NCI-H2029 (cell line): ENCODE data around the gene MTCL1.

Experiments used
- DNase-seq: peaks from one replicate; lab custom pipeline; 2025; lab: John Stamatoyannopoulos, UW

The MTCL1 gene

DNA sequence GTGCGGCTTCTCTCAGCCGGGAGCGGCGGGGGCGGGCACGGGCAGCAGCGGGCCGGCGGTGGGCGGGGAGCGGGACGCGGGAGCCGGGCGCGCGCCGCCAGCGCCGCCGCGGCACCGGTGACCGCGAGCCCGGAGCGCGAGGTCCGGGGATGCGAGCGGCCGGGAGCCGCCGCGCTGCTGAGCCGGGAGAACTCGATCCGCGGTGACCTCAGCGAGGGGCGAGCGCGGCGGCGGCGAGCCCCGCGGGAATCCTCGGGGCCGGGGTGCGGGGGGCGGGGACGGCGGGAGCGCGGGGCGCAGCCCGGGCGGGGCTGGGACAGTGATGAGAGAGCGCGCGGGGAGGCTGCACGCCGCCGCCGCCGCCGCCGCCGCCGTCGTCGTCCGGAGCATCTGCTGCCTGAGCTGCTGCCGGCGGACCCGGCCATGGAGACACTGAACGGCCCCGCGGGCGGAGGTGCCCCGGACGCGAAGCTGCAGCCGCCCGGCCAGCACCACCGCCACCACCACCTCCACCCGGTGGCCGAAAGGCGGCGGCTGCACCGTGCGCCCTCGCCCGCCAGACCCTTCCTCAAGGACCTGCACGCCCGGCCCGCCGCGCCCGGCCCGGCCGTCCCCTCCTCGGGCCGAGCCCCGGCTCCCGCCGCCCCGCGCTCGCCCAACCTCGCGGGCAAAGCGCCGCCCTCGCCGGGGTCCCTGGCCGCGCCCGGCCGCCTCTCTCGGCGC lies at the start of gene MTCL1:
Gene MTCL1, plus strand, starts transcription at position 319 of the 723 bp plus-strand sequence. Its CDS starts 105 bp downstream, at position 424.
- no peak for DNase-seq

DNA sequence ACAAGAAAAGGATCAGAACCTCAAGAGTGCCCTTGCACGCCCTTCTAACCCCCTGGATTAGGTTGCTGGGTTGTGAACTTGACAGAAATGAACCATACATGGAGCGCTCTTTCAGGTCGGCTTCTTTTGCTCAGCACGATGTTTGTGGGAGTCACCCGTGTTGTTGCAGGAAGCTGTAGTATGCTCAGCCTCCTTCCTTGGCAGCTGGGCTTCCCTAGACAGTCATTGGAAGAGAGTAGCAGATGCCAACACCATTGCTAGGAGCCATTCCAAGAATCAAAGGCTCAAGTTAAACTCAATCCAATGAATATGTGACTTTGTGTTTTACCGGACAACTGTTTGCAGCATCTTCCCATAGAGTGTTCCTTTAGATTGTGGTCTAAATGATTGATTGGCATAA lies 49.1 kb upstream of the MTCL1 start:
- DNase-seq: no peak

GRCh38 chr18:8657050-8657820 lies 48.1 kb upstream of the MTCL1 start:
- DNase-seq: no peak

DNA sequence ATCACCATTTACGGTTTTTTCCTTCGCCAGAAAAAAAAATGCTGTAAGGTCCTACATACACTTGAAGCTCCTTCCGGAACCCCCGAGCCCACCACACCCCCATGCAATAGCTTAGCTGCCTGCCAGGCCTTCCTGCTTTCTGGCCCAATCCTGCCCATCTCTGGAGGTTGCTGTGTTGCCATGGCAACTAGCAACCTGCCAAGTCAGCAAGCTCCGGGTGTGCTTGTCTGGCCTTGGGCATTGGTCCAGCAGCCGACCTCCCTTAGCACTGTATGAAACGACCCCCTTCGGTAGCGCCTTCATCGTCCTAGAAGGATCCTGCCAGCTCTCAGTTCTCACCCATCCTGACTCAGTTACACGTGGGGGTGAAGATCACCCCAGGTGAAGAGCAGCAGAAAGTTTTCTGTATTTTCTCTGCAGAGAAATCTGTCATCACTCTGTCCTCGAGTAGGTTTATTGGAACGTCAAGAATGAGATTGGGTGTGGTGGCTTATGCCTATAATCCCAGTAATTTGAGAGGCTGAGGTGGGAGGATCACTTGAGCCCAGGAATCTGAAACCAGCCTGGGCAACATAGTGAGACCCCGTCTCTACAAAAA lies 47.4 kb upstream of the MTCL1 start:
- DNase-seq: no peak

DNA sequence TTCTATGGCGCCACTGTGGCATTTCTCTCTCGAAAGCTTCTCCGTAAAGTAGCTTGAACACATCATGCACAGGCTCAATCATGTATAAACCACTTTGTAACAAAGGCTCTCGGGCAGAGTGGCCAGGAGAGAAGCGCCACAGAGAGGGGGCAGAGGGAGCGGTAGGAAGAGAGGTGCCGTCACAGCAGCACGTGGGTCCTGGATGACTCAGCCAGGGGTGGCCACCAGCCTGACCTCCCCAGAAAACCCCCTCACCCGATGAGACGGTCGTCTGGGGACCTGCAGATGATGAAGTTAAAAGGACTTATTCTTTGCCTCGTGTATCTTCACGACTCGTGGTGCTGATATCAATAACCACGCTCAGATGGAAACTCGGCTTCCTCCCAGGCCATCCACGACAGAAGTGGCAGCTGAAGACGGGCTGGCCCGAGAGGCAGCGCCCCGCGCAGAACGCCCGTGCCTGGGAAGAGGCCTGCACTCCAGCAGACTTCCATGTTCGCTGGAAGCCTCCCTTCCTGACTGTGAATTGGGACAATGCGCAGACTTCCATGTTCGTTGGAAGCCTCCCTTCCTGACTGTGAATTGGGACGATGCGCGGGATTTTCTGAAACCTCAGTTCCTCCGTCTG lies 46.4 kb upstream of the MTCL1 start:
- DNase-seq: no peak

DNA sequence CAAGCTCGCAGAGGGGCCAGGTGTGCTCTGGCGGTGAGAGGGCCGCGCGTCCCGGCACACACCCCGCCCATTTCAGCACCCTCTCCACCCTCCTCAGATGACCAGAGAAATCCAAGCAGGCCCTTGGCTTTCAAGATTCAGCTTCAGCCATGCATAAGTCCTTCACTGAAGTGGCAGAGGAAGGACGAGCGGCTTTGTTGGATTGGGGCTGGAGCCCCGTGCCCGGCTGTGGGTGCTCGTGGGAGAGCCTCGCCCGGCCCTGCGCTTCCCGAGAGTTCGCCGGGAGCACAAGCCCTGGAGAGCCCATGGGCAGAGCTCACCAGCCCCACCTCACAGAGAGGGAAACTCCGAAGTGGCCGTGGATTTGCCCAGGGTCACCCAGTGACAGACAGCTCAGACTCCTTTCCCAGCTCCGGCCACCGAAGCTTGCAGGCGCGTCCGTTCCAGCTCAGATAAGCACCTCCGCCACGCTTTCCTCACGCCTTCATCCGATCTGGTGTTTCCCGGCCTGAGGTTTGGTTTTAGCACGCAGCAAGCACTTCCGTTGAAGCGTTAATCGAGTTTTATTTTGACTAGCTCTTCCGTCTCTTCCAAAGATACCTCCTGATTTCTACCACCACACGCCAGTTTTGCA lies 45.6 kb upstream of the MTCL1 start:
- peak; percentile 10 for DNase-seq

GRCh38 chr18:8660316-8660715 lies 45.0 kb upstream of the MTCL1 start:
- no peak for DNase-seq

GRCh38 chr18:8661754-8662559 lies 43.4 kb upstream of the MTCL1 start:
- peak; percentile 56 for DNase-seq

- no peak for DNase-seq
These were observed 42.6 kb upstream of the MTCL1 start for GRCh38 chr18:8662560-8663255.

DNA sequence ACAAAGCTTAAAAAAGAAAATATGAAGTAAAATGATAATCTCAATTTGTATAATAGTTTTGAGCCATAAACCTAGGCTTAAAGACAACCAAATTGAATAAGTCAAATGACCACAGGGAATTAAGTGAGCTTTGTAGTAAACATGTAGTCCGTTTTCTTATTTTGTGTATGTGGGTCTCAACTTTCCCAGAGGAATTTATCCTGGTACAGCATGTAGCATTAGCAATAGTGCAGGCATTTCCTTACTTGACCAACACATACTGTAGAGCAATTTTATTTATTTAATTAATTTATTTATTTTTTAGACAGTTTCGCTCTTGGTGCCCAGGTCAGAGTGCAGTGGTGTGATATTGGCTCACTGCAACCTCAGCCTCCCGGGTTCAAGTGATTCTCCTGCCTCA lies 37.5 kb upstream of the MTCL1 start:
- no peak for DNase-seq

GRCh38 chr18:8668381-8668780 lies 37.0 kb upstream of the MTCL1 start:
- no peak for DNase-seq

DNA sequence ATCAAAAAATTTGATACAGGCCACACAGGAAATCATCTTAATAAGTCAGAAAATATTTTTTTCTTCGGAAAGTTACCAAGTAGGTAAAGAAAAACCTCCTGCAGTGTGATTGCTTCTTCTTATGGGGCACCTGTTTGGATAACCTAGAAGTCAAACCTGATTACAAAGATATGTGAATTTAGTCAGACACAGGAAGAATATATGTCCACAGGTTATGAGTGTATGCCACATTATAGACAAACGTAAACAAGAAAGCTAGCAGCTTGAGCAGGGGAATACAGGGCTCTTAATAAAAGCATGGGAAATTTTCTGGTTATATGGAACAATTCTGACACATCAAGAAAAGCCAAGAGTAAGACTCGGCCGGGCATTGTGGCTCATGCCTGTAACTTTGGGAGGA lies 35.8 kb upstream of the MTCL1 start:
- DNase-seq: no peak

DNA sequence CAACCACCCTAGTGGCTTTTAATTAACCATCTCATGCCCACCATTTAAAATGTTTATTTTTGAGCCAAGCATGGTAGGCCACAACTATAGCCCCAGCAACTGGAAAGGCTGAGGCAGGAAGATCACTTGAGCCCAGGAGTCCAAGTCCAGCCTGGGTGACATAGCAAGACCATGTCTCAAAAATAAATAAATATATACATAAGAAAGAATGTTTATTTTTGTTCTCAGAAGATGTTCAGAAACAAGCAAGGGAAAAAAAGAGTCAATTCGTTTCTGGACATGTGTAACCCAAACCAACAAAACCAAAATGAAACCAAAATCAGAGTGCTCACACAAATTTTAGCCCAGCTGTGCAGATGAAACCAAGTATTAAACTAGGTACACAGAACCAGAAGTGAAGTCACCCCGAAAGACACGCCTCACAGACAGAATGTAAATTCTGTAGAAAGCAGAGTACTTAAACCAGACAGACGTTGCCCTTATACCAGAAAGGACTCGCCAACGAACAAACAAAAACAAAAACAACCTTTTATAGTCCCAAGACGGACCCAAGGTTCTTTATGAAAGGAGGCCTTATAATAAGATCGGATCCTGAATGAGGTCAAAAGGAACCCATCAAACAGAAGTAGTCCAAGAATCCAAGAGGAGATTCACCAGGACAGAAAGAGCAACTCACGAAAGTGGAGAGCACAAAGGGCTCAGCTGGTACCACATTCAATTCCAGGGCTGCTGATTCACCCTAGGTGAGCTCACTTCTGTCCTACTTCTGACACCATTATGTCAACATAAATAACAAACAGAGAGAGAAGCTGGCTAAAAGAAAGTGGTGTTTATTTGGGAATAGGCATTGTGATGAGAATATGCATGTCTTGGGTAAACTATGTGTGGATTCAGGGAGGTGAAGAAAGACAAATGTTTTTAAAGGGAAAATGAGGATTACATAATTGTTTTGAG lies 31.8 kb upstream of the MTCL1 start:
- DNase-seq: no peak

DNA sequence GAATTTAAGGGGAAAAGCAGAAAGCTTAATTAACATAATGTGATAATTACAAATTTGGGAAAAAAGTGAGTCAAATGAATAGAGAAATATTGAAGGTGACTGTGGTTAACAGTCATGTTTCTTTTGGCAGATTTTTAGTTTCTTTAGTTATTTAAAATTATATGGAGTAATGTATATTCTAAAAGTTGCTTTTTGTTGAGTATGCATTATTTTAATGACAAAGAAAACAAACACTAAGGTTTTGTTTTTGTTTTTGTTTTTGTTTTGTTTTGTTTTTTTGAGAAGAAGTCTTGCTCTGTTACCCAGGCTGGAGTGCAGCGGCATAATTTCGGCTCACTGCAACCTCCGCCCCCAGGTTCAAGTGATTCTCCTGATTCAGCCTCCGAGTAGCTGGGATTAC lies 30.3 kb upstream of the MTCL1 start:
- no peak for DNase-seq

DNA sequence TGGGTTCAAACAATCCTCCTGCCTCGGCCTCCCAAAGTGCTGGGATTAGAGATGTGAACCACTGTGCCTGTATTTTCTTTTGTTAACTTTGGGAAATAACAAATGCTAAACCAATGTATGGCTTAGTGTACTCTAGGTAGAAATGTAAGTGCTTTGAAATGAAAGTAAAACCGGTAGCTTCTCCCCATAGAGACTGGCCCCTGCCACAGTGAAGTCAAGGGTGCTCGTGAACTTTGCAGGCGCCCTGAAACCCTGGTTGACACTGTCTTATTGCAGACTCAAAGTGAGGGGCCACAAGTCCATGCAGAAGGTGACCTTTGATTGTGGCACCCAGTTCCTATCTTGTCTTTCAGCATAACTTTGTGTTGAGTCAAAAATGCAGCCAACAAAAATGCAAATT lies 24.2 kb upstream of the MTCL1 start:
- DNase-seq: no peak

DNA sequence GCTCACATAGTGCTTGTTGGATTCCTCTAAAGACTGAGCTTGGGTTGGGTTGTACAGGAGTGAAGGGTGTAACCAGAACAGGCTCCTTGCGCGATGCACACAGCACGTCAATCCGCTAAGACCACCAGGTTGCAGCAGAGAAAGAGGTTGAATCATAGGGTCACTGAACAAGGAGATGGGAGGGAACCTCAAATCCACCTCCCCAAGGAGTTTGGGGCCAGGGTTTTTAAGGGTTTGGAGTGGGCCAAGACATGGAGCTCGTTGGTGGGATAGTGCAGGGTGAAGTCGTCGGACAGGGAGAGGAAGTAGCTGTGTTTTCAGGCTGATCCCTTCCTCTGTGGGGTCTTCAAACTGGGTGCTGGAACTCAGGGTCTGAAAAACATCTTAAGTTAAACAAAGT lies 20.8 kb upstream of the MTCL1 start:
- no peak for DNase-seq

- no peak for DNase-seq
These were observed 20.0 kb upstream of the MTCL1 start for GRCh38 chr18:8685141-8685913.

- DNase-seq: no peak
These were observed 19.5 kb upstream of the MTCL1 start for GRCh38 chr18:8685914-8686216.

DNA sequence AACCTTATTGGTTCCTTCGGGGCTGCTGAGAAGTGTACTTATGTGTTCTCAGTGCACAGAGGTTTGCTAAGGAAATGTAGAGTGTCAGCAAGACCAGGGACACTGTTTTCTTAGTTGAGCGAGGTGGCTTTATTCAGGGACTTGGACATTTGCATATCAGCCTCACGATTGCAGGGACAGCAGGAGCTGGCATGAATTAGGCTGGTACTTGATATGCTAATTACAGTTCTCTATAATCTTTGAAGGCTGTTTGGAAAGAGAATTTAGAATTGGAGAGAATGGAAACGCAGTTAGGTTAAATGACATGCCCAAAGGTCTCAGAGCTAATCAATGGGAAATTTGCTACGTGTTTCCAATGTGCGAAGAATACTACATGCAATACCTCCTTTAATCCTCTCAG lies 18.7 kb upstream of the MTCL1 start:
- no peak for DNase-seq
